Psoas muscle (tissue), 8 donors: ENCODE data around the gene C12orf56. TPM values are rescaled to one million over a fixed set of nuclear protein-coding genes. Genes with fewer than 3 reads are reported as not detected.

Experiments used
- ATAC-seq, 4 donors: fragments of 200-7000 bp; cut with Tn5 transposase; one replicate each; pipeline ENCODE4 v1.9.1; 2020; ENCODE audit warnings: moderate library complexity in 3 of 4, mild to moderate bottlenecking in 2 of 4
- DNase-seq, 2 donors: peaks; one replicate each; pipeline ENCODE4 v3.0.0-alpha.2; 2020
- H3K27ac ChIP-seq: fragments of 200-600 bp; one replicate; pipeline ENCODE4 v1.8.0; 2022
- H3K27me3 ChIP-seq, 3 donors: fragments of 200-600 bp in 1 of 3; one replicate each; pipeline versions ENCODE4 v1.6.1 to v1.8.0; 2013 to 2022; ENCODE audit warnings: low read length in 2 of 3, mild to moderate bottlenecking in 2 of 3, moderate library complexity in 1 of 3; ENCODE audit not compliant: insufficient read depth in 3 of 3
- H3K36me3 ChIP-seq, 2 donors: fragments of 200-600 bp in 1 of 2; one replicate each; pipeline versions ENCODE4 v1.6.1 to v1.8.0; 2013 to 2022; ENCODE audit warnings: low read depth in 1 of 2, mild to moderate bottlenecking in 1 of 2, moderate library complexity in 1 of 2; ENCODE audit not compliant: insufficient read depth in 1 of 2
- H3K4me1 ChIP-seq: fragments of 200-600 bp; one replicate; pipeline ENCODE4 v1.8.0; 2022
- H3K4me3 ChIP-seq: fragments of 200-600 bp; one replicate; pipeline ENCODE4 v1.8.0; 2022; ENCODE audit warnings: mild to moderate bottlenecking
- H3K9me3 ChIP-seq: fragments of 200-600 bp; one replicate; pipeline ENCODE4 v1.8.0; 2022
- CTCF ChIP-seq: fragments of 200-600 bp; IDR thresholded peaks from one replicate; pipeline ENCODE4 v1.8.0; 2022; ENCODE audit warnings: antibody characterized with exemption
- WGBS, 3 donors: extraction: QIAGEN DNeasy Blood & Tissue Kit; methylation state at CpG; one replicate each; pipeline versions ENCODE4 v1.1.6 to v1.1.7; 2013; 5-methylcytosine and 5-hydroxymethylcytosine counted together
- intact Hi-C, 2 donors: fragments of 100-400 bp; cut with DNase I; formaldehyde crosslinking; loops; one replicate each; pipeline versions ENCODE4 v1.11.0 to v1.14.2; 2022
- polyA plus RNA-seq, 3 donors: library from polyadenylated mRNA; stranded (reverse); fragments of 200-250 nt; gene quantifications; one replicate each; pipeline ENCODE4 v1.2.3, GENCODE V29; 2013
- total RNA-seq, 4 donors: library from RNA; stranded (reverse); fragmentation: NEBNext Ultra II Directional in 2 of 4; extraction: Animal tissue kit (Norgen Biotek cat#: 25700) in 2 of 4; gene quantifications; one replicate each; pipeline versions ENCODE4 v1.2.1 to v1.2.4, GENCODE V29; 2021 to 2023
- donor health status: healthy with polysubstance abuse.
- donor health status: DM: no; HTN: no; CAD: no; lungs with moderate emphysema.
- donor health status: Bipolar disorder and iron deficiency.
- donor health status: healthy.
- donor health status: DM: yes; HTN: yes; CAD: no.
- donor health status: DM: no; HTN: no; CAD: no.
- donor health status: DM: no; HTN: no; CAD: no.
- donor health status: DM: yes; HTN: yes; CAD: no.

C12orf56 gene
- total and polyA plus RNA-seq, 7 donors: 0.09 TPM; not detected in 6

GRCh38 chr12:64284256-64284655, 106.3 kb downstream of the C12orf56 start:
- no peaks in the 10 kb centered on the region for H3K36me3 ChIP-seq
- no peaks in the 10 kb centered on the region for H3K27me3 ChIP-seq
- no peak for ATAC-seq
- H3K4me3 ChIP-seq: no peak overlapping the region
- H3K9me3 ChIP-seq: no peaks in the 10 kb centered on the region
- no peak overlapping the region for H3K27ac ChIP-seq
- no peaks in the 10 kb centered on the region for H3K4me1 ChIP-seq
- DNase-seq: no peak
- TF ChIP-seq CTCF: no peak
- intact Hi-C loops: no loop called here
- WGBS, 3 donors: 83 to 91% (median 88%) methylated on average over 4 of the region's 4 CpGs

GRCh38 chr12:64278421-64278820, 112.1 kb downstream of the C12orf56 start:
- Histone ChIP-seq H3K4me1 (no peaks in the 10 kb centered on the region), H3K9me3 (no peaks in the 10 kb centered on the region), H3K4me3 (no peak overlapping the region), H3K36me3 (no peaks in the 10 kb centered on the region), H3K27ac (no peak overlapping the region), H3K27me3 (no peaks in the 10 kb centered on the region)
- ATAC-seq (no peak), DNase-seq (no peak)
- intact Hi-C loops: no loop called here
- 91 to 94% (median 92%) methylated on average over 4 of the region's 4 CpGs for WGBS, 3 donors
- no peak for TF ChIP-seq CTCF

- ATAC-seq (no peak), DNase-seq (no peak)
- no peak overlapping the region for H3K27ac ChIP-seq
- no peaks in the 10 kb centered on the region for H3K36me3 ChIP-seq
- peak; percentile 34 for TF ChIP-seq CTCF
- intact Hi-C loops: no loop called here
- 62 to 65% (median 63%) methylated on average over 11 of the region's 11 CpGs for WGBS, 3 donors
- no peaks in the 10 kb centered on the region for H3K27me3 ChIP-seq
- no peaks in the 10 kb centered on the region for H3K9me3 ChIP-seq
- H3K4me1 ChIP-seq: no peaks in the 10 kb centered on the region
- H3K4me3 ChIP-seq: no peak overlapping the region
These were observed 116.8 kb downstream of the C12orf56 start for GRCh38 chr12:64273527-64274403.

- no peaks in the 10 kb centered on the region for H3K36me3 ChIP-seq
- TF ChIP-seq CTCF: no peak
- no peaks in the 10 kb centered on the region for H3K4me1 ChIP-seq
- no peak overlapping the region for H3K27ac ChIP-seq
- H3K4me3 ChIP-seq: no peak overlapping the region
- no peaks in the 10 kb centered on the region for H3K9me3 ChIP-seq
- H3K27me3 ChIP-seq: no peaks in the 10 kb centered on the region
- ATAC-seq (no peak), DNase-seq (no peak)
- intact Hi-C loops: no loop called here
- 87 to 89% (median 88%) methylated on average over 1 of the region's 1 CpG for WGBS, 3 donors
These were observed 120.1 kb downstream of the C12orf56 start for GRCh38 chr12:64270411-64270810.
